SK-N-SH (cell line): ENCODE data around the gene MRPS12. TPM values are rescaled to one million over a fixed set of nuclear protein-coding genes. Genes with fewer than 3 reads are reported as not detected.

Source experiments
- CTCF ChIA-PET: fragments of 300-600, 350-600 bp; formaldehyde crosslinking; extraction: SDS; loops from one replicate; lab custom pipeline; 2021; lab: Yijun Ruan, JAX
- POLR2A ChIA-PET: fragments of 350-600 bp; sonication (Branson Sonifier 250); formaldehyde crosslinking; extraction: SDS; loops from one replicate; lab custom pipeline; 2020; ENCODE audit warnings: antibody characterized with exemption, inconsistent platforms; lab: Yijun Ruan, JAX
- DNase-seq: peaks from one replicate; pipeline ENCODE4 v3.0.0; 2012
- H2AFZ ChIP-seq: fragments of 200-600 bp; sonication (generic); 2 replicates; pipeline ENCODE4 v1.8.1; 2016; ENCODE audit warnings: antibody characterized with exemption, mild to moderate bottlenecking, low read depth
- H3F3A ChIP-seq: fragments of 200-600 bp; sonication (generic); replicated peaks from 2 replicates; pipeline ENCODE3; 2016; ENCODE audit warnings: antibody characterized with exemption, mild to moderate bottlenecking; ENCODE audit not compliant: insufficient read depth
- H3K27ac ChIP-seq, 2 experiments: fragments of 200-500 bp in 1 of 2; fragments of 200-600 bp in 1 of 2; sonication (Bioruptor generic) in 1 of 2; sonication (generic), shearing (Covaris generic) in 1 of 2; 2 replicates each; pipeline versions ENCODE4 v1.5.1 to v1.6.1; 2014 to 2016; ENCODE audit warnings: low read depth in 2 of 2, inconsistent platforms in 1 of 2, low read length in 1 of 2, mild to moderate bottlenecking in 1 of 2, mixed read lengths in 1 of 2
- H3K27me3 ChIP-seq: fragments of 200-600 bp; sonication (generic), shearing (Covaris generic); 2 replicates; pipeline ENCODE4 v1.6.1; 2016; ENCODE audit warnings: mixed run types; ENCODE audit not compliant: insufficient read depth
- H3K36me3 ChIP-seq, 2 experiments: fragments of 200-500 bp in 1 of 2; fragments of 200-600 bp in 1 of 2; sonication (Bioruptor generic) in 1 of 2; sonication (generic) in 1 of 2; replicated peaks in 1 of 2; 2 replicates each; pipeline versions ENCODE3 to v1.5.1; 2014 to 2016; ENCODE audit warnings: low read length in 1 of 2, mild to moderate bottlenecking in 1 of 2; ENCODE audit not compliant: insufficient read depth in 2 of 2, control insufficient read depth in 1 of 2
- H3K4me1 ChIP-seq, 2 experiments: fragments of 200-500 bp in 1 of 2; fragments of 200-600 bp in 1 of 2; sonication (Bioruptor generic) in 1 of 2; sonication (generic), shearing (Covaris generic) in 1 of 2; 2 replicates each; pipeline versions ENCODE4 v1.5.1 to v1.6.1; 2014 to 2016; ENCODE audit warnings: low read depth in 1 of 2, low read length in 1 of 2, mixed run types in 1 of 2; ENCODE audit not compliant: insufficient read depth in 2 of 2, control insufficient read depth in 1 of 2
- H3K4me2 ChIP-seq: fragments of 200-600 bp; sonication (generic), shearing (Covaris generic); 2 replicates; pipeline ENCODE4 v1.6.1; 2017; ENCODE audit warnings: mixed run types
- H3K4me3 ChIP-seq, 2 experiments: fragments of 200-500 bp in 1 of 2; fragments of 200-600 bp in 1 of 2; sonication (Bioruptor generic) in 1 of 2; sonication (generic), shearing (Covaris generic) in 1 of 2; 2 replicates each; pipeline versions ENCODE4 v1.5.1 to v1.8.1; 2014 to 2016; ENCODE audit warnings: low read depth in 2 of 2, inconsistent platforms in 1 of 2, low read length in 1 of 2, mild to moderate bottlenecking in 1 of 2, mixed read lengths in 1 of 2, moderate library complexity in 1 of 2
- H3K79me2 ChIP-seq: fragments of 200-600 bp; sonication (generic); 2 replicates; pipeline ENCODE4 v1.8.1; 2017; ENCODE audit warnings: mild to moderate bottlenecking; ENCODE audit not compliant: insufficient read depth
- H3K9ac ChIP-seq: fragments of 200-600 bp; sonication (generic); 2 replicates; pipeline ENCODE4 v1.6.1; 2017; ENCODE audit warnings: mixed run types
- H3K9me2 ChIP-seq: fragments of 200-600 bp; sonication (generic); 2 replicates; pipeline ENCODE4 v1.6.1; 2017; ENCODE audit warnings: mixed run types
- H3K9me3 ChIP-seq: fragments of 200-600 bp; sonication (generic); 2 replicates; pipeline ENCODE4 v1.6.1; 2017; ENCODE audit warnings: mixed run types, mild to moderate bottlenecking, moderate library complexity
- H4K20me1 ChIP-seq: fragments of 200-600 bp; sonication (generic); 2 replicates; pipeline ENCODE4 v1.6.1; 2017; ENCODE audit warnings: mild to moderate bottlenecking, mixed run types; ENCODE audit not compliant: insufficient read depth
- CHD2 ChIP-seq: fragments of 150-350 bp; IDR thresholded peaks from 2 replicates; pipeline ENCODE4 v1.6.1; 2018; ENCODE audit warnings: low read length; ENCODE audit not compliant: partially characterized antibody
- EZH2phosphoT487 ChIP-seq: fragments of 200-600 bp; sonication (generic); IDR thresholded peaks from 2 replicates; pipeline ENCODE4 v1.6.1; 2017; ENCODE audit warnings: low read depth, mixed run types, mild to moderate bottlenecking, antibody characterized with exemption, moderate library complexity, borderline replicate concordance
- JUND ChIP-seq: IDR thresholded peaks from 2 replicates; pipeline ENCODE4 v1.4.0; 2012
- MEF2A ChIP-seq: IDR thresholded peaks from 2 replicates; pipeline ENCODE4 v1.4.0; 2012; ENCODE audit warnings: low read depth, borderline replicate concordance
- MXI1 ChIP-seq: IDR thresholded peaks from 2 replicates; pipeline ENCODE4 v1.6.1; 2012; ENCODE audit warnings: mild to moderate bottlenecking, low read depth, low read length, improper control_type of control experiment
- NFIC ChIP-seq: IDR thresholded peaks from 2 replicates; pipeline ENCODE4 v1.4.0; 2012; ENCODE audit warnings: borderline replicate concordance
- NRF1 ChIP-seq: IDR thresholded peaks from 2 replicates; pipeline ENCODE4 v1.6.1; 2012; ENCODE audit warnings: low read depth, mild to moderate bottlenecking, low read length
- RAD21 ChIP-seq: IDR thresholded peaks from 2 replicates; pipeline ENCODE4 v1.6.1; 2012; ENCODE audit warnings: mild to moderate bottlenecking, low read length
- RCOR1 ChIP-seq: fragments of 150-350 bp; IDR thresholded peaks from 2 replicates; pipeline ENCODE4 v1.6.1; 2017; ENCODE audit warnings: antibody characterized with exemption, low read length
- SIN3A ChIP-seq: IDR thresholded peaks from 2 replicates; pipeline ENCODE4 v1.6.1; 2012; ENCODE audit warnings: low read depth, mild to moderate bottlenecking, low read length, moderate library complexity, borderline replicate concordance
- TAF1 ChIP-seq: IDR thresholded peaks from 2 replicates; pipeline ENCODE4 v1.6.1; 2012; ENCODE audit warnings: low read depth, mild to moderate bottlenecking, low read length, moderate library complexity, borderline replicate concordance
- TEAD4 ChIP-seq: IDR thresholded peaks from 2 replicates; pipeline ENCODE4 v1.4.0; 2012; ENCODE audit warnings: mild to moderate bottlenecking, borderline replicate concordance; ENCODE audit not compliant: insufficient read depth
- WGBS: methylation state at CpG from one replicate; pipeline ENCODE4 v1.1.6; 2017; ENCODE audit warnings: low lambda C conversion rate; 5-methylcytosine and 5-hydroxymethylcytosine counted together
- polyA plus RNA-seq, 3 experiments: library from polyadenylated mRNA; depleted of rRNA; stranded (reverse); fragments of >200 nt; gene quantifications; 2 replicates each; pipeline ENCODE4 v1.2.3, GENCODE V29; 2012
- TF ChIP-seq, protein P1 (sequence below): IDR thresholded peaks from 2 replicates; pipeline ENCODE4 v1.6.1; 2012; ENCODE audit warnings: mild to moderate bottlenecking, low read depth, low read length, moderate library complexity
- TF ChIP-seq, protein P2 (sequence below): fragments of 200-600 bp; sonication (generic); IDR thresholded peaks from 2 replicates; pipeline ENCODE4 v1.6.1; 2017; ENCODE audit warnings: antibody characterized with exemption, mild to moderate bottlenecking, moderate library complexity
- TF ChIP-seq, protein P3 (sequence below): IDR thresholded peaks from 2 replicates; pipeline ENCODE4 v1.4.0; 2012; ENCODE audit warnings: low read depth, borderline replicate concordance
- TF ChIP-seq, protein P4 (sequence below): IDR thresholded peaks from 2 replicates; pipeline ENCODE4 v1.4.0; 2012; ENCODE audit warnings: low read depth

The MRPS12 gene
- polyA plus RNA-seq, 1 of the 3 experiments (the other 2 are of a cell fraction), result 59.6 TPM

DNA sequence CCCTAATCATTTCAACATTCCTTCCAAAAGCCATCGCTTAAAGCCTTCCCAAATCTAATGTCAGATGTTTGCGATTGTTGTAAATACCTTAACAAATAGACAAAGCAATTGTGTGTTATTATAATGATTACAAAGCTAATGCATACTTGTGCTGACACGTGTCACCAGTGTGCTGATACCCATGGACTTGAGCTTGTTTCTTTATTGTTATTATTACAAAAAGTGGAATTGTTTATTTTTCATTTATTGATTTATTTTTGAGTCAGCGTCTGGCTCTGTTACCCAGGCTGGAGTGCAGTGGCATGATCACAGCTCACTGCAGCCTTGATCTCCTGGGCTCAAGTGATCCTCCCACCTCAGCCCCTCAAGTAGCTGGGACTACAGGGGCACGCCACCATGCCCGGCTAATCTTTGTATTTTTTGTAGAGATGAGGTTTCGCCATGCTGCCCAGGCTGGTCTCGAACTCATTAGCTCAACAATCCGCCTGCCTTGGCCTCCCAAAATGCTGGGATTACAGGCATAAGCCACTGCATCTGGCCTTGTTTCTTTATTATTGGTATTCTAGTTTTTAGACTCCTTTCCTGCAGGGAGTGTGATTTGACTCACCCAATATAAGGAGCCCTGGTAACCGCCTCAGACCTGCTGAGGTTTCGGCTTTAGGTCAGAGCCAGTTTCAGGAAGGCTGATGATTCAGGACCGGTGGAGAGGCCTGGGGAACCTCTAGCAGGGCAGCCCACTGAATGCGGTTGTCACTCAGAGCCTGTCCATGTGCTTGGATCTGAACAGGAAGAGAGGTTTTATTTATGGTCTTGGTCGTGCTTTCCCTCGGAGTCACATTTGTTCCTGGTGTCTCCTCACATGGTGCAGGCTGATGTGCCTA is 46.9 kb downstream of the MRPS12 start (continued):
- TF ChIP-seq, protein P1, sequence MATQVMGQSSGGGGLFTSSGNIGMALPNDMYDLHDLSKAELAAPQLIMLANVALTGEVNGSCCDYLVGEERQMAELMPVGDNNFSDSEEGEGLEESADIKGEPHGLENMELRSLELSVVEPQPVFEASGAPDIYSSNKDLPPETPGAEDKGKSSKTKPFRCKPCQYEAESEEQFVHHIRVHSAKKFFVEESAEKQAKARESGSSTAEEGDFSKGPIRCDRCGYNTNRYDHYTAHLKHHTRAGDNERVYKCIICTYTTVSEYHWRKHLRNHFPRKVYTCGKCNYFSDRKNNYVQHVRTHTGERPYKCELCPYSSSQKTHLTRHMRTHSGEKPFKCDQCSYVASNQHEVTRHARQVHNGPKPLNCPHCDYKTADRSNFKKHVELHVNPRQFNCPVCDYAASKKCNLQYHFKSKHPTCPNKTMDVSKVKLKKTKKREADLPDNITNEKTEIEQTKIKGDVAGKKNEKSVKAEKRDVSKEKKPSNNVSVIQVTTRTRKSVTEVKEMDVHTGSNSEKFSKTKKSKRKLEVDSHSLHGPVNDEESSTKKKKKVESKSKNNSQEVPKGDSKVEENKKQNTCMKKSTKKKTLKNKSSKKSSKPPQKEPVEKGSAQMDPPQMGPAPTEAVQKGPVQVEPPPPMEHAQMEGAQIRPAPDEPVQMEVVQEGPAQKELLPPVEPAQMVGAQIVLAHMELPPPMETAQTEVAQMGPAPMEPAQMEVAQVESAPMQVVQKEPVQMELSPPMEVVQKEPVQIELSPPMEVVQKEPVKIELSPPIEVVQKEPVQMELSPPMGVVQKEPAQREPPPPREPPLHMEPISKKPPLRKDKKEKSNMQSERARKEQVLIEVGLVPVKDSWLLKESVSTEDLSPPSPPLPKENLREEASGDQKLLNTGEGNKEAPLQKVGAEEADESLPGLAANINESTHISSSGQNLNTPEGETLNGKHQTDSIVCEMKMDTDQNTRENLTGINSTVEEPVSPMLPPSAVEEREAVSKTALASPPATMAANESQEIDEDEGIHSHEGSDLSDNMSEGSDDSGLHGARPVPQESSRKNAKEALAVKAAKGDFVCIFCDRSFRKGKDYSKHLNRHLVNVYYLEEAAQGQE, result no peak
- TF ChIP-seq RAD21, result no peak
- TF ChIP-seq MEF2A, result no peak
- TF ChIP-seq NRF1, result no peak

DNA sequence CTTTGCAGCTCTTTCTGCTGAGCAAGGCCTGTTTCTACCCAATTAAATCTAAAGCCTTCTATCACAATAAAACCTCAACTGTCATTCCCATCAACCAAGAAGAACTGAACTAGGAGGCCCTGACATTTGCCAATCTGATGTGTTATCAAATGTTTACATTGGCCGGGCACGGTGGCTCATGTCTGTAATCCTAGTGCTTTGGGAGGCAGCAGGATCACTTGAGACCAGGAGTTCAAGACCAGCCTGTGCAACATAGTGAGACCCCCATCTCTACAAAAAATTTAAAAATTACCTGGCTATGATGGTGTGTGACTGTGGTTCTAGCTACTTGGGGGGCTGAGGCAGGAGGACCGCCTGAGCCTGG is 47.6 kb downstream of the MRPS12 start:
- Histone ChIP-seq H3K36me3 (no peaks in the 10 kb centered on the region), H3K4me1 (peaks cover 6 to 14% of the 10 kb centered on the region in 2 experiments), H4K20me1 (no peaks in the 10 kb centered on the region), H3K79me2 (peaks cover 21% of the 10 kb centered on the region), H3K27me3 (no peaks in the 10 kb centered on the region), H3K4me2 (no peak overlapping the region), H3K4me3 (no peak overlapping the region), H3K27ac (no peak overlapping the region), H2AFZ (no peak overlapping the region), H3K9ac (no peak overlapping the region), H3K9me3 (no peaks in the 10 kb centered on the region), H3K9me2 (no peaks in the 10 kb centered on the region), H3F3A (peaks cover 22% of the 10 kb centered on the region)
- WGBS, result 73% methylated on average over 3 of the region's 3 CpGs
- TF ChIP-seq, protein P2, sequence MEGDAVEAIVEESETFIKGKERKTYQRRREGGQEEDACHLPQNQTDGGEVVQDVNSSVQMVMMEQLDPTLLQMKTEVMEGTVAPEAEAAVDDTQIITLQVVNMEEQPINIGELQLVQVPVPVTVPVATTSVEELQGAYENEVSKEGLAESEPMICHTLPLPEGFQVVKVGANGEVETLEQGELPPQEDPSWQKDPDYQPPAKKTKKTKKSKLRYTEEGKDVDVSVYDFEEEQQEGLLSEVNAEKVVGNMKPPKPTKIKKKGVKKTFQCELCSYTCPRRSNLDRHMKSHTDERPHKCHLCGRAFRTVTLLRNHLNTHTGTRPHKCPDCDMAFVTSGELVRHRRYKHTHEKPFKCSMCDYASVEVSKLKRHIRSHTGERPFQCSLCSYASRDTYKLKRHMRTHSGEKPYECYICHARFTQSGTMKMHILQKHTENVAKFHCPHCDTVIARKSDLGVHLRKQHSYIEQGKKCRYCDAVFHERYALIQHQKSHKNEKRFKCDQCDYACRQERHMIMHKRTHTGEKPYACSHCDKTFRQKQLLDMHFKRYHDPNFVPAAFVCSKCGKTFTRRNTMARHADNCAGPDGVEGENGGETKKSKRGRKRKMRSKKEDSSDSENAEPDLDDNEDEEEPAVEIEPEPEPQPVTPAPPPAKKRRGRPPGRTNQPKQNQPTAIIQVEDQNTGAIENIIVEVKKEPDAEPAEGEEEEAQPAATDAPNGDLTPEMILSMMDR, result no peak
- no peak for TF ChIP-seq NRF1
- no peak for TF ChIP-seq TAF1
- TF ChIP-seq CHD2, result no peak
- TF ChIP-seq, protein P3, sequence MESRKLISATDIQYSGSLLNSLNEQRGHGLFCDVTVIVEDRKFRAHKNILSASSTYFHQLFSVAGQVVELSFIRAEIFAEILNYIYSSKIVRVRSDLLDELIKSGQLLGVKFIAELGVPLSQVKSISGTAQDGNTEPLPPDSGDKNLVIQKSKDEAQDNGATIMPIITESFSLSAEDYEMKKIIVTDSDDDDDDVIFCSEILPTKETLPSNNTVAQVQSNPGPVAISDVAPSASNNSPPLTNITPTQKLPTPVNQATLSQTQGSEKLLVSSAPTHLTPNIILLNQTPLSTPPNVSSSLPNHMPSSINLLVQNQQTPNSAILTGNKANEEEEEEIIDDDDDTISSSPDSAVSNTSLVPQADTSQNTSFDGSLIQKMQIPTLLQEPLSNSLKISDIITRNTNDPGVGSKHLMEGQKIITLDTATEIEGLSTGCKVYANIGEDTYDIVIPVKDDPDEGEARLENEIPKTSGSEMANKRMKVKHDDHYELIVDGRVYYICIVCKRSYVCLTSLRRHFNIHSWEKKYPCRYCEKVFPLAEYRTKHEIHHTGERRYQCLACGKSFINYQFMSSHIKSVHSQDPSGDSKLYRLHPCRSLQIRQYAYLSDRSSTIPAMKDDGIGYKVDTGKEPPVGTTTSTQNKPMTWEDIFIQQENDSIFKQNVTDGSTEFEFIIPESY, result no peak
- TF ChIP-seq RAD21, result no peak
- no peak for TF ChIP-seq SIN3A
- no peak for TF ChIP-seq JUND
- TF ChIP-seq EZH2phosphoT487, result no peak
- no peak for TF ChIP-seq RCOR1
- no peak for TF ChIP-seq TEAD4
- no peak for TF ChIP-seq MXI1
- TF ChIP-seq NFIC, result no peak
- TF ChIP-seq, protein P4, sequence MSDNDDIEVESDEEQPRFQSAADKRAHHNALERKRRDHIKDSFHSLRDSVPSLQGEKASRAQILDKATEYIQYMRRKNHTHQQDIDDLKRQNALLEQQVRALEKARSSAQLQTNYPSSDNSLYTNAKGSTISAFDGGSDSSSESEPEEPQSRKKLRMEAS, result no peak
- DNase-seq, result no peak
- ChIA-PET POLR2A (no interaction called here), CTCF (interaction anchor here (1.0 to 1.3 kb wide), 2 partner anchors 74 to 255 kb away, joined by 3 read pairs; no protein-coding TSS in a partner anchor)
